HG03159 (cell line): ENCODE results near the gene EPHA8.

Source experiments
- ATAC-seq: cut with Tn5 transposase; IDR thresholded peaks from one replicate; pipeline ENCODE4 v1.9.1; 2021; ENCODE audit warnings: mild to moderate bottlenecking, moderate library complexity; ENCODE audit not compliant: unreplicated experiment

EPHA8 gene

DNA sequence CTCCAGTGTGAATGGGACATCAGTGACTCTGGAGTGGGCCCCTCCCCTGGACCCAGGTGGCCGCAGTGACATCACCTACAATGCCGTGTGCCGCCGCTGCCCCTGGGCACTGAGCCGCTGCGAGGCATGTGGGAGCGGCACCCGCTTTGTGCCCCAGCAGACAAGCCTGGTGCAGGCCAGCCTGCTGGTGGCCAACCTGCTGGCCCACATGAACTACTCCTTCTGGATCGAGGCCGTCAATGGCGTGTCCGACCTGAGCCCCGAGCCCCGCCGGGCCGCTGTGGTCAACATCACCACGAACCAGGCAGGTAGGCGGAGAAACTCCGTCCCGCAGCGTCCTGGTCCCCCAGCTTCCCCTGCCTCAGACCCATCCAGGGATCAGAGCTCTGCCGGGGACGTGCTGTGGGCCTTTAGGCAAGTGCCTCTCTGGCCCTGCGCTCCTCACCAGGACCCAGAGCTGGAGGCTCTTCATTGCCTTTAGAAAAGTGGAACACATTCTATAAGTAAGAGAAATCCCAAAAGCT is 25.7 kb downstream of the EPHA8 start:
- ATAC-seq = no peak

DNA sequence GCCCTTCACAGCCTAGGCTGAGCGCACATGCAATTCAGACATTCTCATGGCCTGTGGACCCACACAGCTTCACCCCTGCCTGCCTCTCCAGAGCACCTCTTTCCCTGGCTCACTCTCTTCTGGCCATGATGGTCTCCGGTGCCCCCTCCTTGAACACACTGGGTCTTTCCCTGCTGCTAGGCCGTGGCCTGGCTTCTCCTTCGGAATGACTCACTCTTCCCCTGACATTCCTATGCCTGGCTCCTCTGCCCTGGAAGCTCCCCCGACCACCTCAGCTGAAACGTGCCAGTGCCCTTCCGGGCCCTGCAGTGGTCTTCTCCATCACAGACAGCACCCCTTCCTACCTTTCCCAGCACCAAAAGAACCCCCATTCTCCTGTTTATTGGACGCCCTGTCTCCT is 28.3 kb downstream of the EPHA8 start:
- ATAC-seq = no peak

DNA sequence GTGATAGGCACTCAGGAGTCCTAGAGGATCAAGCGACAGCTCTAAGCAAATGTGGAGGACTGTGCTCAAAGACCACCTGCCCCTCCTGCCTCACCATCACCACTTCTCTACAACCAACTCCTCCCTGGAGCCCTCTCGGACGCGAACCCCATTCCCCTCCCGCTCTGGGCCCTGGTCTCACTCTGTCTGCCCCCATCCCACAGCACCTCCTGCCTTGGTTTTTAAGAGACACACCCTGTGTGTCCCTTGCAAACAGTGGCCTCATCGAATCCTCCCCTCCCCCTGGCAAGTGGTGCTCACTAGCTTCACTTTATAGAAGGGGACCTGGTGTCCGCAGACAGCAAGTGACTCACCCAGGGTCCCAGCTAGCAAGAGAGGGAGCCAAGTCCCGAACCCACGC is 28.8 kb downstream of the EPHA8 start:
- ATAC-seq = no peak

GRCh38 chr1:22592919-22593790 is 29.9 kb downstream of the EPHA8 start:
- no peak for ATAC-seq

- ATAC-seq = no peak
These were observed 31.1 kb downstream of the EPHA8 start for GRCh38 chr1:22594396-22594795.

DNA sequence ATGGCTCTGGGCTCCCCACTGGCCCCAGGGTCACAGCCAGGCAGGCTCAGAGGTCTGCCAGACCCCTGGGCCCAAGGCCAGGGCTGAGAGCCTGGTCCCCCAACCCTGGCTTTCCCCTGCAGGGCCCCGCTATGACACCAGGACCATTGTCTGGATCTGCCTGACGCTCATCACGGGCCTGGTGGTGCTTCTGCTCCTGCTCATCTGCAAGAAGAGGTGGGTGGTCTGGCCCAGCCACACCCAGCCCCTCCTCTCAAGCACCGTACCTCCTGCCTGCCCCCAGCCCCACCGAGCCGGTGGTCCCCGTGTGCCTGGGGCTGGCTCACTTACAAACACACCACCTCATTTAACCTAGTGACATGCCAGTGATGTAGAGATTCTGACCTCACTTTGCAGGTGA is 31.8 kb downstream of the EPHA8 start:
- no peak for ATAC-seq

- ATAC-seq = no peak
These were observed 34.1 kb downstream of the EPHA8 start for GRCh38 chr1:22597301-22597965.

DNA sequence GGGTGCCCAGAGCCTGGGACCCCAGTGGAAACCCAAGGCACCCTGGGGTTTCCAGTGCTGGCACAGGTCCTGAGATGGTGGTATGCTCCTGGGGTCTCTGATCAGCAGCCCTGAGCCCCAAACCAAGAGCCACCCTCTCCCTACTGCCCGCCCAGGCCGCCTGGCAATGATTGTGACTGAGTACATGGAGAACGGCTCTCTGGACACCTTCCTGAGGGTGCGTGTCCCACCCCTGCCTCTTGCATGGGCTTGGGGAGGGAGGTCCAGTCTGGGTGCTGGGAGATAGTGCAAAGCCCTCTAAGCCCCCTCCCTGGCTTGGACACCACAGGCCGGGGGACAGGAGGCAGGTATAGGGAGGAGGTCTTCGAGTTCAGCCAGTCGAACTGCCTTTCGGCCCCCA is 34.7 kb downstream of the EPHA8 start:
- ATAC-seq = no peak

DNA sequence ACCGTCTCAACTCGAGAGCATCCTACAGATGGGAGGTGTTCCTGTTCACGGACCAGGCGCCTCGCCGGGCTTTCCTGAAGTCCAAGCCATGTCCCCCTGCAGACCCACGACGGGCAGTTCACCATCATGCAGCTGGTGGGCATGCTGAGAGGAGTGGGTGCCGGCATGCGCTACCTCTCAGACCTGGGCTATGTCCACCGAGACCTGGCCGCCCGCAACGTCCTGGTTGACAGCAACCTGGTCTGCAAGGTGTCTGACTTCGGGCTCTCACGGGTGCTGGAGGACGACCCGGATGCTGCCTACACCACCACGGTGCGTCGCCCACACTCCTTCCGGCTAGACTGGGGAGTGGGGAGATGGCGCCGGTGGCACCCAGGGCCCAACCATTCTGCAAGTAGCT is 35.4 kb downstream of the EPHA8 start:
- ATAC-seq = no peak

- ATAC-seq = no peak
These were observed 37.0 kb downstream of the EPHA8 start for GRCh38 chr1:22600071-22600816.

- no peak for ATAC-seq
These were observed 37.7 kb downstream of the EPHA8 start for GRCh38 chr1:22600817-22601605.

DNA sequence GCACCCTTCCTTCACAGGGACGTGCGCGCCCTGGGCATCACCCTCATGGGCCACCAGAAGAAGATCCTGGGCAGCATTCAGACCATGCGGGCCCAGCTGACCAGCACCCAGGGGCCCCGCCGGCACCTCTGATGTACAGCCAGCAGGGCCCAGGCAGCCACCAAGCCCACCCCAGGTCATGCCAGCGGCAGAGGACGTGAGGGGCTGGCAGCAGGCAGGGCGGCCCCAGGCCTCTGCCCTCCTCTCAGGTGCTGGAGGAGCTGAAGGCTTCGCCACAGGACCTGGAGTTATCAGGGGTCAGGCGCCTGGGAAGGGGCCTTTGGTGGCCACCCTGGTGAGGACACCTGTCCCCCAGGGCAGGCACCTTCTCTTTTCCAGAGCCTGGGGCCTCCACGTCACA is 38.3 kb downstream of the EPHA8 start:
- no peak for ATAC-seq

DNA sequence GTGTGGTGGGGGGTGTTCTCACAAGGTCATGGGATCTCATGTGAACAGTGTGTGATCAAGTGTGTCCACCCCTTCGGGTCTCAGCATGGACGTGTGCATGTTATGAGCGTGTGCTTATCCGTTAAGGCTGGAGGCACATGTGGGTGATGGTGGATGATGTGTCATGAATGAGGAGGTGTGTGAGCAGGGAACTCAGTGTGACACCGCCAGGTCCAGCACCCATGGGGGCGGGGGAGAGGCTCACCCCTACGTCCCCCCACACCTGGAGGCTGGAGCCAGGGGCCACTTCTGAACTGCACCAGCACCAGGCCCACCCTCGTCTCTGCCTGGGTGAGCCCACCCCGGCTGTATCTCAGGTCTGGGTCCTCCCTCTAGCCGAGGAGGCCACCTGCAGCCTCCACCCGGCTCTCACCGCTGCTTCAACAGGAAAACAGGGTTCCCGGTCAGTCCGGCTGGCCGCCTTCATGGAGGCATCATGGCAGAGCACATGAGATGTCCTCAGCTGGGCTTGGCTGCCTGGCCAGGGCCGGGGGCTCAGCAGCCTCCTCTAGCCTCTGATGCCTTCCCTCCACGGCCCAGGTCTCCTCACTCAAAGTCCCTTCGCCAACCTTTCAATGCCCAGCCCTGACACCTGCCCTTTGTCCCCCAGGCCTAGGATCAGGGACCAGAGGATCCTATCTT is 38.9 kb downstream of the EPHA8 start:
- ATAC-seq = no peak

DNA sequence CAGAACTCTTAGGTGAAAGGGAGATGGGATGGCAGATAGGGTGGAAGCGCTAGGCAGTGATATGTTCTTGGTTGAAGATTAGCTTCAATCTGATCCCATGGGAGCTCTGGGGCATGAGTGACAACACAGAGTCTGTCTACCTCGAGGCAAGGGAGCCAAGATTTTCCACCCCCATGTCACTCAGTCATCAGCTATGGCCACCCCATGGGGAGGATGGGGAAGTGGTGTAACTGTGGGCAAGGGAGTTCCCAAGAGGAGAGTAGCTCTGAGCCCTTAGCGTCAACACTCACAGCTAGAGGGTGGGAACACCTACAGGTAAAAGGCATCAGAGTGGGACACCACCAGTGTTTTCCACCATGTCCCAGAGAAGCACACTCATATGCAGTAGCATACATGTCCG is 42.9 kb downstream of the EPHA8 start:
- ATAC-seq = no peak

GRCh38 chr1:22607154-22607553 is 43.9 kb downstream of the EPHA8 start:
- ATAC-seq = no peak

- ATAC-seq = no peak
These were observed 45.1 kb downstream of the EPHA8 start for GRCh38 chr1:22608361-22608760.

DNA sequence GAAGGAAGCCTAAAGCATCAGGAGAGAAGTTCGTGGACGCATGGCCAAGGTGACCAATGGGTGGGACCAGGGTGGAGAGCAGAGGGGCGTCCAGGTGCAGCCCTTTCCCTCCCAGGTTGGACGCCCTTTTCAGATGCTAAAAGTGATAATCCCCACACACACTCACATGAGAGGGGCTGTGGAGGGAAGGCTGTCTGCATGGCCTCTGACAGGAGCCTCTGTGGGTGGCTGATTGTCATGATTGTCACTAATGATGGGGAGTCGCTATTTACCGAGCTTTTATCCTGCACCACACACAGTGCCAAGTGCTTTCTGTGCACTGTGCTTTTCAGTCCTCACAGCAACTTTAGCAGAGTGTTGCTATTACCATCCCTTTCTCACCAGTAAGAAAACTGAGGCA is 46.0 kb downstream of the EPHA8 start:
- no peak for ATAC-seq

GRCh38 chr1:22611530-22611947 is 48.2 kb downstream of the EPHA8 start:
- no peak for ATAC-seq

DNA sequence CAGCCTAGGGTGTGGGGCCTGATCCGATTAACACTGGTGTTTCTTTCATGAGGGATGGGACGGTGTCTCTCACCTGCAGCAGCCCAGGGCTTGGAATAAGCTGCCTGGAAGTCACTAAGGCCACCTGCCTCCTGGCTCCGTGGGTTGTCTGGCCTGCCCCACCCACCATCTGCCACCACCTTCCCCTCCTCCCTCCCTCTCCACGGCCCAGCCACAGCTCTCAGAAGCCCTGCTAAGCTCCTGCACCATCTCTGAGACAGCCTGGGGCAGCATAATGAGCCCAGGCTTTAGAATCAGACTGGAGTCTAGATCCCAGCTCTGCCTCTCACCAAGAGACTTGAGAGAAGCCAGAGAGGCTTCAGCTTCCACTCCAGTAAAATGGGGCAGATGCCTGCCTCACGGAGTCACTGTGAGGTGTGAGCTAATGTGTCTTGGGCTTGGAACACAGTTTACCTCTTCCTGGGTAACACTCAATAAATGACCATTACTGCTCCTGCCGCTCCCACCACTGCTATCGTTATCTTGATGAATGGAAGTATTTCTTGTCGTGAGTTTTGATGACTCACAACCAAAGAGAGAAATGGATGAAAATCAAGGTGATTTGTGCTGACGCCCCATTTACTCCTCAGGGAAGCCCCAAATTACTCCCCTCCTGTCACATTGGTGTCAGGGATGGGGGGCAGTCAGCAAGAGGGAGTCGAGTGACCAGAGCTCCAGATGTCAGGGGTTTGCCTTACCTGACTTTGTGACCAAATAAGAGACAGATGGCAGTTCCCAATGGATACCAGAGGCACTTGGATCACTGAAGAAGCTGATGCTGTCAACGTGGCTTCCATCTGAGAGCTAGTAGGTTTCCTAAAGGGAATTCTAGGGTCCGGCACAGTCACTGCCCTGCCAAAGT is 49.6 kb downstream of the EPHA8 start:
- no peak for ATAC-seq
